Liver (tissue), 9 donors: Measurements from ENCODE around the gene ARHGAP9. TPM values are rescaled to one million over a fixed set of nuclear protein-coding genes. Genes with fewer than 3 reads are reported as not detected.
A peak's percentile ranks its signal among the peaks of the same experiment; 100 is the strongest.
"Not testable (repeated sequence)": the region's sequence is repeated elsewhere in the genome, so short reads cannot be mapped to it uniquely, and the experiment has no call there.

ENCODE experiments used
- DNase-seq: peaks from one replicate; pipeline ENCODE4 v3.0.0-alpha.2; 2017; ENCODE audit warnings: low spot score
- H3K27ac ChIP-seq, 2 donors: one replicate each; pipeline ENCODE4 v1.7.0; 2013; ENCODE audit warnings: inconsistent platforms in 2 of 2, low read length in 2 of 2, control low read depth in 1 of 2, low read depth in 1 of 2, mild to moderate bottlenecking in 1 of 2
- H3K27me3 ChIP-seq, 4 donors: one replicate each; pipeline versions ENCODE4 v1.6.1 to v1.7.0; 2013; ENCODE audit warnings: low read length in 3 of 4, inconsistent platforms in 1 of 4, mild to moderate bottlenecking in 1 of 4, moderate library complexity in 1 of 4; ENCODE audit not compliant: control insufficient read depth in 4 of 4, insufficient read depth in 4 of 4
- H3K36me3 ChIP-seq, 4 donors: one replicate each; pipeline versions ENCODE4 v1.6.1 to v1.7.0; 2013; ENCODE audit warnings: low read length in 3 of 4, mild to moderate bottlenecking in 3 of 4, low read depth in 1 of 4, moderate library complexity in 1 of 4; ENCODE audit not compliant: control insufficient read depth in 4 of 4, insufficient read depth in 3 of 4
- H3K4me1 ChIP-seq, 4 donors: one replicate each; pipeline versions ENCODE4 v1.6.1 to v1.7.0; 2013; ENCODE audit warnings: low read length in 3 of 4, mild to moderate bottlenecking in 3 of 4, moderate library complexity in 1 of 4; ENCODE audit not compliant: control insufficient read depth in 4 of 4, insufficient read depth in 4 of 4
- H3K4me3 ChIP-seq, 3 donors: one replicate each; pipeline versions ENCODE4 v1.6.1 to v1.7.0; 2013; ENCODE audit warnings: low read length in 3 of 3, control low read depth in 1 of 3, low read depth in 1 of 3, mild to moderate bottlenecking in 1 of 3
- H3K9ac ChIP-seq, 2 donors: one replicate each; pipeline ENCODE4 v1.7.0; 2013; ENCODE audit warnings: low read length in 2 of 2, mild to moderate bottlenecking in 2 of 2, moderate library complexity in 2 of 2, control low read depth in 1 of 2, low read depth in 1 of 2
- H3K9me3 ChIP-seq, 4 donors: one replicate each; pipeline versions ENCODE4 v1.6.1 to v1.7.0; 2013; ENCODE audit warnings: low read length in 3 of 4; ENCODE audit not compliant: control insufficient read depth in 4 of 4
- ATF3 ChIP-seq: IDR thresholded peaks from 2 replicates; pipeline ENCODE4 v1.6.1; 2016; ENCODE audit warnings: antibody characterized with exemption
- CTCF ChIP-seq: fragments of 150-350 bp; IDR thresholded peaks from 2 replicates; pipeline ENCODE4 v1.5.1; 2017; ENCODE audit warnings: improper control_type of control experiment, low read depth, low read length; ENCODE audit not compliant: missing input control
- EGR1 ChIP-seq, 2 donors: IDR thresholded peaks; 2 replicates each; pipeline ENCODE4 v1.6.1; 2016 to 2018; ENCODE audit warnings: antibody characterized with exemption in 2 of 2, low read depth in 2 of 2
- FOXA1 ChIP-seq: IDR thresholded peaks from 2 replicates; pipeline ENCODE4 v1.6.1; 2016; ENCODE audit warnings: antibody characterized with exemption
- FOXA2 ChIP-seq: IDR thresholded peaks from 2 replicates; pipeline ENCODE4 v1.6.1; 2016; ENCODE audit warnings: antibody characterized with exemption
- HNF4A ChIP-seq, 2 donors: conservative IDR thresholded peaks; 2 replicates each; pipeline ENCODE4 v1.6.1; 2016; ENCODE audit warnings: antibody characterized with exemption in 2 of 2, mild to moderate bottlenecking in 2 of 2
- MAX ChIP-seq: IDR thresholded peaks from 2 replicates; pipeline ENCODE4 v1.6.1; 2016; ENCODE audit warnings: antibody characterized with exemption
- NR2F2 ChIP-seq: IDR thresholded peaks from 2 replicates; pipeline ENCODE4 v1.6.1; 2016; ENCODE audit warnings: antibody characterized with exemption
- RAD21 ChIP-seq, 2 donors: IDR thresholded peaks; 2 replicates each; pipeline ENCODE4 v1.6.1; 2016; ENCODE audit warnings: antibody characterized with exemption in 2 of 2, mild to moderate bottlenecking in 2 of 2
- RXRA ChIP-seq, 2 donors: IDR thresholded peaks; 2 replicates each; pipeline ENCODE4 v1.6.1; 2017 to 2018; ENCODE audit warnings: antibody characterized with exemption in 2 of 2, mild to moderate bottlenecking in 1 of 2
- SP1 ChIP-seq: IDR thresholded peaks from 2 replicates; pipeline ENCODE4 v1.6.1; 2018; ENCODE audit warnings: antibody characterized with exemption, mild to moderate bottlenecking
- YY1 ChIP-seq: IDR thresholded peaks from 2 replicates; pipeline ENCODE4 v1.6.1; 2016; ENCODE audit warnings: antibody characterized with exemption, mild to moderate bottlenecking
- ZBTB33 ChIP-seq: IDR thresholded peaks from 2 replicates; pipeline ENCODE4 v1.6.1; 2016; ENCODE audit warnings: antibody characterized with exemption
- WGBS: extraction: QIAGEN DNeasy Blood & Tissue Kit; methylation state at CpG from one replicate; pipeline ENCODE4 v1.1.7; 2013; 5-methylcytosine and 5-hydroxymethylcytosine counted together
- polyA plus RNA-seq, 2 donors: library from polyadenylated mRNA; stranded (reverse) in 1 of 2; unstranded in 1 of 2; fragments of 200-250 nt in 1 of 2; fragments of >200 nt in 1 of 2; fragmentation: Nextera tagmentation in 1 of 2; extraction: Ambion mirVana in 1 of 2; gene quantifications; one replicate each; pipeline versions ENCODE4 v1.2.1 to v1.2.3, GENCODE V29; 2013 to 2015
- total RNA-seq, 2 donors: library from RNA; depleted of rRNA; stranded (reverse); fragments of >200 nt; gene quantifications; one replicate each; pipeline ENCODE4 v1.2.3, GENCODE V29; 2014
- donor health status: healthy.
- donor health status: healthy.
- donor health status: healthy.
- donor health status: healthy.
- donor health status: healthy.

The ARHGAP9 gene
- total and polyA plus RNA-seq, 4 donors = 3.0 to 12.0 (median 7.1) TPM

GRCh38 chr12:57441846-57442427, 37.7 kb downstream of the ARHGAP9 start:
- 88% methylated on average over 1 of the region's 1 CpG for WGBS
- H3K4me3 ChIP-seq = no peak overlapping the region
- peaks cover 0 to 18% (median 4%) of the 10 kb centered on the region in 4 donors for H3K36me3 ChIP-seq
- DNase-seq = no peak
- peaks cover 0 to 32% (median 18%) of the 10 kb centered on the region in 4 donors for H3K4me1 ChIP-seq
- H3K9ac ChIP-seq = no peak overlapping the region
- no peaks in the 10 kb centered on the region for H3K27me3 ChIP-seq
- no peak overlapping the region for H3K27ac ChIP-seq
- TF ChIP-seq MAX = no peak
- TF ChIP-seq RXRA (IDR thresholded peaks at IDR 0.05) = no peak
- TF ChIP-seq CTCF = no peak
- TF ChIP-seq SP1 = no peak
- no peak for TF ChIP-seq ATF3
- no peak for TF ChIP-seq EGR1 (IDR thresholded peaks at IDR 0.05; ENCODE audit: low read depth in 2 of 2)
- no peak for TF ChIP-seq YY1
- no peak for TF ChIP-seq NR2F2
- no peak for TF ChIP-seq FOXA1
- H3K9me3 ChIP-seq = no peaks in the 10 kb centered on the region

- H3K4me1 ChIP-seq = peaks cover 0 to 32% (median 18%) of the 10 kb centered on the region in 4 donors
- 87% methylated on average over 2 of the region's 2 CpGs for WGBS
- H3K27ac ChIP-seq, H3K27me3 ChIP-seq, H3K9ac ChIP-seq, H3K4me3 ChIP-seq, H3K9me3 ChIP-seq, DNase-seq: not testable (repeated sequence)
- H3K36me3 ChIP-seq = peaks cover 0 to 18% (median 4%) of the 10 kb centered on the region in 4 donors
Measured at GRCh38 chr12:57441393-57441792, 38.3 kb downstream of the ARHGAP9 start.

- Histone ChIP-seq H3K9ac (peak overlapping the region; percentile 7 to 86), H3K36me3 (peaks cover 0 to 16% (median 4%) of the 10 kb centered on the region in 4 donors), H3K27ac (peak overlapping the region; percentile 66 to 90), H3K27me3 (no peaks in the 10 kb centered on the region), H3K4me1 (peaks cover 0 to 32% (median 15%) of the 10 kb centered on the region in 4 donors), H3K4me3 (peak overlapping the region in 1 of 3 donors; percentile 31), H3K9me3 (no peaks in the 10 kb centered on the region)
- 70% methylated on average over 4 of the region's 4 CpGs for WGBS
- no peak for DNase-seq
- no peak for TF ChIP-seq YY1
- no peak for TF ChIP-seq FOXA2
Measured at GRCh38 chr12:57439762-57440266, 39.9 kb downstream of the ARHGAP9 start.

- Histone ChIP-seq H3K4me3 (peak overlapping the region; percentile 31 to 50 (median 42)), H3K36me3 (peaks cover 0 to 10% (median 2%) of the 10 kb centered on the region in 4 donors), H3K27ac (peak overlapping the region; percentile 66 to 90), H3K9ac (peak overlapping the region in 1 of 2 donors; percentile 86), H3K4me1 (peaks cover 0 to 28% (median 16%) of the 10 kb centered on the region in 4 donors), H3K27me3 (no peaks in the 10 kb centered on the region), H3K9me3 (no peaks in the 10 kb centered on the region)
- WGBS = 29% methylated on average over 1 of the region's 1 CpG
- DNase-seq = no peak
- TF ChIP-seq RAD21 (IDR thresholded peaks at IDR 0.05) (no peak), EGR1 (IDR thresholded peaks at IDR 0.05; ENCODE audit: low read depth in 2 of 2) (no peak), SP1 (no peak), YY1 (no peak), FOXA1 (no peak), MAX (no peak), NR2F2 (no peak), RXRA (IDR thresholded peaks at IDR 0.05) (no peak), ATF3 (no peak), ZBTB33 (no peak), CTCF (no peak), HNF4A (conservative IDR thresholded peaks at IDR 0.05) (no peak)
Measured at GRCh38 chr12:57438400-57438799, 41.3 kb downstream of the ARHGAP9 start.
